HL-60/S4 treated with phorbol 12-myristate 13-acetate at 8.2 ng/mL for 4 days and 3 days (cell line): ENCODE results near the gene ZC3H10.
"Not testable (repeated sequence)": the region's sequence is repeated elsewhere in the genome, so short reads cannot be mapped to it uniquely, and the experiment has no call there.

ENCODE experiments used
- in situ Hi-C: fragments of 300-500 bp; cut with MboI; formaldehyde crosslinking; loops from 2 replicates; pipeline ENCODE4 v1.15.0; 2022; ENCODE audit warnings: low sequenced_read_pairs

Gene ZC3H10

DNA sequence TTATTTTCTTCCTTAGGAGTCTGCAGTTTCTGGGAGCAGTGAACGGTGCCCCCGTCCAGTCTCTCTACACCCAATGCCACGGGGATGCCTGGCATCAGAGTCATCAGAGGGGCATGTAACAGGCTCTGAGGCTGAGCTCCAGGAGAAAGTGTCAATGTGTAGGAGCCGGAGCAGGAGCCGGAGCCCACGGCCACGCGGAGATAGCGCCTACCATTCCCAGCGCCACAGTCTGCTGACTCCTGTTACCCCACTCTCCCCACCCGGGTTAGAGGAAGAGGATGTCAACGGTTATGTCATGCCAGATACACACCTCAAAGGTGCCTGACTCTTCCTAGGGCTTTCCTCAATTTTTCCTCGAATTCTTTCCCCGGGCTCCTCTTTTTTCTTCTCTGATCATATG, 17.0 kb upstream of the ZC3H10 start:
- in situ Hi-C loops, result no loop called here

DNA sequence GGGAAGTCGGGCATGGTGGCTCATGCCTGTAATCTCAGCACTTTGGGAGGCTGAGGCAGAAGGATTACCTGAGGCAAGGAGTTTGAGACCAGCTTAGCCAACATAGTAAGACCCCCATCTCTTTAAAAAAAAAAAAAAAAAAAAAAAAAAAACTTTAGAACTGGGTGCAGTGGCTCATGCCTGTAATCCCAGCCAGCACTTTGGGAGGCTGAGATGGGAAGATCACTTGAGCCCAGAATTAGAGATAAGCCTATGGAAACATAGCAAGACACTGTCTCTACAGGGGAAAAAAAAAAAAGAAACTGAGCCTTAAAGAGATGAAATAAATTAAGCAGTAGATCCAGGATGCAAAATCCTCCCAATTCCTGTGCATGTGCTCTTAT, 15.4 kb upstream of the ZC3H10 start:
- in situ Hi-C loops, result no loop called here

DNA sequence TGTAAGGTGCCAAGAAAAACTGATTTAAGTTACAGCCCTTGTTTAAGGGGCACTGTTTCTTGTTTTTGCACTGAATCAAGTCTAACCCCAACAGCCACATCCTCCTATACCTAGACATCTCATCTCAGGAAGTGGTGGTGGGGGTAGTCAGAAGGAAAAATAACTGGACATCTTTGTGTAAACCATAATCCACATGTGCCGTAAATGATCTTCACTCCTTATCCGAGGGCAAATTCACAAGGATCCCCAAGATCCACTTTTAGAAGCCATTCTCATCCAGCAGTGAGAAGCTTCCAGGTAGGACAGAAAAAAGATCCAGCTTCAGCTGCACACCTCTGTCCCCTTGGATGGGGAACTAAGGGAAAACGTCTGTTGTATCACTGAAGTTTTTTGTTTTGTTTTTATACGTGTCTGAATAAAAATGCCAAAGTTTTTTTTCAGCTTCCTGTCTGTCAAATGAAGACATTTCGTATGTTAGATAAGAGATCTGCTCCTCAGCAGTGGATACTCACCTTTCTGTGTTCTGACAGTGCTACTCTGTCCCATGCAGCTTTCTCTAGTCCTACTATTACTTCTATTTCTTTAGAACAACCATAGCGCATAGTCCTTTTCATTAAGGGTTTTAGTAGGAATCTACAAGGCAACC, 14.9 kb upstream of the ZC3H10 start:
- in situ Hi-C loops, result no loop called here

DNA sequence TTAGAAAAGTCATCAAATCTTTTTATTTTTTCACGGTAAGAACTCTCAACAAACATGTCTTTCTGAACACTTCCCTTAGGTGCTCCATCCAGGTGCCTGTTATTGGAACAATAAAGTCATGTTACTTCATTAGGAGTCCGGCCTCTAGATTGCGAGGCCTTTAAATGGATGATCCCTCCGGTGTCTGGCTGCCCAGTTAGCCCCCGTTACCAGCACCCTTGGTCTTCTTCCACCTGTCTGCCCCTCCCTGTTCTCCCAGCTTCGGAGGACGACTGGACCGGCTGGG, 14.3 kb upstream of the ZC3H10 start:
- in situ Hi-C loops, result no loop called here

DNA sequence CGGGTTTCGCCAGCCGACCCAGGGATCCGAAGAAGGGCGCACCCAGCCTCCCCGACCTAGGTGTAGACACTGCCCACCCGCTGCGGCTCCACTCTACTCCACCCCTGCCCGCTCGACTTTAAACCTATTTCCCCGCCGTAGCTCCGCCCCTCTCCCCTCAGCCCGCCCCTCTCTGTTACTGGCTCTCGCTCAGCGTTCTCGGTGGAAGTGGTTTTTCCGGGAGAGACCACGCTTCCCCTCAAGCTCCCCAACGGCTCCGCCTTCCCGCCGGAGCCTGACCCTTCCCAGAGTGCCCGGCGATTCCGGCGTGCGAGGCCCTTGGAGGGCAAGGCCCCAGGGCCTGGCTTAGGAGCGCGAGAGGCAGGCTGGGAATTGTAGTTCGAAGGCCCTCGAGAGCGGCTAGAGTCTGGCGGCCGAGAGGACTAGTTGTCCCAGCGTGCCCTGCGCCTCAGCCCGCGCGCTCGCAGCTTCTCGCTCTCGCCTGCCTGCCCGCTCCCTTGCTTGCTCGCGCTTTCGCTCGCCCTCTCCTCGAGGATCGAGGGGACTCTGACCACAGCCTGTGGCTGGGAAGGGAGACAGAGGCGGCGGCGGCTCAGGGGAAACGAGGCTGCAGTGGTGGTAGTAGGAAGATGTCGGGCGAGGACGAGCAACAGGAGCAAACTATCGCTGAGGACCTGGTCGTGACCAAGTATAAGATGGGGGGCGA, 13.8 kb upstream of the ZC3H10 start, which contains the start of gene PA2G4:
TSS of gene PA2G4 (plus strand) at position 451 of the 706 bp plus-strand sequence. CDS start at position 630, 179 bp downstream.
- in situ Hi-C loops, result no loop called here

DNA sequence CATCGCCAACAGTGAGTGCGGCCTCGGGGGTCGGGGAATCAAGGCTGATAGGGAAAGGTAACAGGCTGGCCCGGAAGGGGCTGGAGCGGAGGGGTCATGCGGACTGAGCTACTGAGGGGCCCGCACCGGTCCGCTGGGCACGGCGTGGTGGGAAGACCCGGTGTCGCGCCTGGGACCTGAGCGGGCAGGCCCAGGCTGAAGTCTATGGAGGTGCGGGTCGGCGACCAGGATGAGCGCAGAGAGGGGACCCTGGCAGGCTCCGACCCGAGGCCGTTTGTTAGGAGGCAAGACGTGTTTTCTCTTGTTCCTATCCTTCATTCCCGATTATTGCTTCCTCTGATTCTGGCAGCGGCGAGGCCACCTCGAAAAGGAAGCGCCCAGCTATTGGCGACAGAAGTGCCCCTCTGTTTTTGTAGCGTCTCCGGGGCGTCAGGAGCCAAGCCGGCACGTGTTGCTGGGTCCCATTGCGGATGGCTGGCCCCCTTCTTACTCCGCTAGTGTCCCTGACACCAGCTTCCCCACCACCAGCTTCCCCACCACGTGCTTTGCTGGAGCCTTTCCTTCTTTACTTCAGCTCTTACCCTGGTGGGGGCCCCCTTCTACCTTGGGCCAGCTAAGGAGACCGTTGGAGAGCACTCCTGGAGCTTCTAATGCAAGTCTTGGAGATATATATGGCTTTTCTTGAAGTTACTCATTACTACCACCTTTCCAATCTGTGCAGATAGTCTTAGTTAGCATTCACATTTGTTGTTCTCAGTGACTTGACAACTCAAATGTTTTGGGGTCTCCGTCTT, 13.1 kb upstream of the ZC3H10 start:
- in situ Hi-C loops, result no loop called here

DNA sequence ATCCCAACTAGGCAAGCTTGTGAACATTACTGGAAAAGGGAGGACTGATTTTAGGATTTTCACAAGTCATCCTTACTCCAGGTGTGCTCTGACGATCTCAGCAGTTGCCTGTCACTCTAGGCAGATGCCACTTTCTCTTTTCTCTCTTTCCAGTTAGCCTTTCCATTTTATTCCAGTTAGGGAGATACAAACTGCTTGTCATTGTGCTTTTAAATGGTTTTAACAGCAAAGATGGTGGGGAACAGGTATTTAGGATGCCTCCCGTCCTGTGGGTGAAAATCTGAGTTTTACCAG, 12.5 kb upstream of the ZC3H10 start:
- in situ Hi-C loops, result no loop called here

DNA sequence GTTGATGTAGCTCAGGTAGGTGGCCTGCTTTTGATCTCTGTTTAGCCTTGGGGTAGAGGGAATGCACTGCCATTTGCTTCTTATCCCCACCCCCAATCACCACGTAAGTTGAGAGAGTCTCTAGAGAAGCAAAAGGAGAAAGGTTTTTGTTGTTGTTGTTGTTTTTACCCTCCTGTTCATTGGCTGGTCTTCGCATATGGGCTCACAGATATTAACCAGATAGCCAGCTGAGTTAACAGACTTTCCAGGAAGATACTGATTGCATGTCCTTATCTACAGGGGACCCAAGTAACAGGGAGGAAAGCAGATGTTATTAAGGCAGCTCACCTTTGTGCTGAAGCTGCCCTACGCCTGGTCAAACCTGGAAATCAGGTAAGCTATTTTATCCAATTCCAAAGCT, 10.8 kb upstream of the ZC3H10 start:
- in situ Hi-C loops, result no loop called here

DNA sequence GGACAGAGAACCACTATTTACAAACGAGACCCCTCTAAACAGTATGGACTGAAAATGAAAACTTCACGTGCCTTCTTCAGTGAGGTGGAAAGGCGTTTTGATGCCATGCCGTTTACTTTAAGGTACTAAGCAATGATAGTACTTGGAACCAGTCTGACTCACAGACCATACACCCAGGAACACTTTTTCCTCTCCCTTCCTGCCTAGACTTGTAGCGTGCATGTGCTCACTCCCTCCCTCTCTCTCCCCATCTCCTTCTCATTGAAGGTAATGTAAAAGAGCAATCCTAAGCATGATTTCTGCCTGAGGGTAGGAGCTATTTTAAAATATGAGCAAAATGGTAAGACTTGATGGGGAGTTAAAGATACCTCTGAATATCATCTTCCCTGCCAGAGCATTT, 7.5 kb upstream of the ZC3H10 start:
- in situ Hi-C loops, result no loop called here

DNA sequence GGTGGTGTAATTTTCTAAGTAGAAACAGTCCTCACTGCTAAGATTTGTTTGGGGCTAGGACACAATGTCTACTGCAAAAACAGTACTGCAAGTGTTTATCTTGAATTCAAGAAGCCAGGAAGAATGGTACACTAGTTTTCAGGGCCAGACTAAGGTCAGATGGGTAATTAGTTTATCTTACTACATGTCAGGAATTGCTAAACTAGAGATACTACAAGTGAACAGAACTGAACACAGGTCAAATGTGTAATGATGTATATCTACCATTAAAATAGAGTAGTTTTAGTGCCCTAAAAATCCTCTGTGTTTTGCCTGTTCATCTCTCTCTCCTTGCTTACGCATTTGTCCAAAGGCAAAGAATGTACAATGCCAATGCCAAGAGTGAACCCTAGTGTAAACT, 4.0 kb upstream of the ZC3H10 start:
- in situ Hi-C loops, result no loop called here

DNA sequence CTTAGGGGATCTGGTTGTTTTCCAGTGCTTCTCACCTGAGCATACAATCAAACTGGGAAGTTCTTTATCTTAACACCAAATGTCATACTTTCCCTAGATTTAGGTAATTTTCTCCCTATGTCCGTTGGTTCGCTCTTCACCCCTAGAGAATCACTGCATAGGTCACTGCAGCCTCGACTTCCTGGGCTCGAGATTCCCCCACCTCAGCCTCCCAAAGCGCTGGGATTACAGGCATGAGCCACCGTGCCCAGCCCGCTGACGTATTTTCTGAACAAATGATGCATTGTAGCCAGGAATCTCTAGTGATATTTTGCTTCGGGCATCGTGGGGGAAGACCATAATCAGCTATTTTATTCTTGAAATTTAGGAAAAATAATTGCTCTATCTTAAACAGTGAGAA, 2.7 kb upstream of the ZC3H10 start:
- in situ Hi-C loops, result no loop called here

DNA sequence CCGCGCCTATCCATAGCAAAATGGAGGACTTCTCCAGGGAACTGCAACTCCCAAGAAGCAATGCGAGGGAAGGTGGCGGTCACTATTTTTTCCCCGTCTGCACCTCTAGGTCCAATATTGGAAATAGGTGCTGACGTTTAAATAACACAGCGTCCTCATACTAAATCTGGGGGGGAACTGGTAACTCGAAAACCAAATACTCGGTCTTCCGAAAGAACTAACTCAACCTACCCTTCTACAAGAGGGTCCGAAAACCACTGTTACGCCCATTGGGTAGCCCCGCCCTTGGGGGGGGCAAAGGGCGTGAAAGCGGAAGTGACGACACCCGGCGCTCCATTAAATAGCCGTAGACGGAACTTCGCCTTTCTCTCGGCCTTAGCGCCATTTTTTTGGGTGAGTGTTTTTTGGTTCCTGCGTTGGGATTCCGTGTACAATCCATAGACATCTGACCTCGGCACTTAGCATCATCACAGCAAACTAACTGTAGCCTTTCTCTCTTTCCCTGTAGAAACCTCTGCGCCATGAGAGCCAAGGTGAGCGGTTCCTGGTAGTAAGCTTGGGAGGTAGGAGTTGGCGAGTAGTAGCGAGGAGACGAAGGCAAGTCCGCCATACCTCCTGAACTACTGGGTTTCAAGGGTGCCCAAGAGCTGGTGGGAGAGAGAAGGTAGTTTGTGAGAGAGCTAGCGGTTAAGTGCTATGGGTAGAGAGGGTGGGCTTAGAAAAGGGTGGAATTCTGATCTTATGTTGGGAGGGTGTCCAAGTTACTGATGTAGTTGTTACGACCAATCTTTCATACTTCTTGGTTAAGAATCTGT, 1.6 kb upstream of the ZC3H10 start, which contains the start of gene RPL41:
TSS of gene RPL41 (plus strand) at position 367 of the 815 bp plus-strand sequence.
- in situ Hi-C loops, result no loop called here

DNA sequence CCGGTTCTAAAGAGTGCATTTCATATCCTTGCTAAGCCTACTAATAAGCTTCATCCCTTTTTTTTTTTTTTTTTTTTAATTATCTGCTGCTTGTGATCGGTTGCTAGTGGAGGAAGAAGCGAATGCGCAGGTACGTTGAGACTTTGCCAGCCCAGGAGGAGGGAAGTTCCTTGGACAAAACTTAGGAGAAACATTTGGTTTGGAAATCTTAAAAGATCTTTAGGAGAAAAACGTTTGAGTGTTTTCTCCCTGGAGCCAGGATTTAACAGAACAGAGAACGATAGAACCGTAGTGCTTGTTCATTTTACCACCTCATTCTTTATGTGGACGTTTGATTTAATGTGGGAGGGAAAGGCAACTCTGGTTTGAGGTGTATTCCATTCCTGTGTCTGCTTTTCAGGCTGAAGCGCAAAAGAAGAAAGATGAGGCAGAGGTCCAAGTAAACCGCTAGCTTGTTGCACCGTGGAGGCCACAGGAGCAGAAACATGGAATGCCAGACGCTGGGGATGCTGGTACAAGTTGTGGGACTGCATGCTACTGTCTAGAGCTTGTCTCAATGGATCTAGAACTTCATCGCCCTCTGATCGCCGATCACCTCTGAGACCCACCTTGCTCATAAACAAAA, 872 bp upstream of the ZC3H10 start:
- in situ Hi-C loops, result not testable (repeated sequence)

DNA sequence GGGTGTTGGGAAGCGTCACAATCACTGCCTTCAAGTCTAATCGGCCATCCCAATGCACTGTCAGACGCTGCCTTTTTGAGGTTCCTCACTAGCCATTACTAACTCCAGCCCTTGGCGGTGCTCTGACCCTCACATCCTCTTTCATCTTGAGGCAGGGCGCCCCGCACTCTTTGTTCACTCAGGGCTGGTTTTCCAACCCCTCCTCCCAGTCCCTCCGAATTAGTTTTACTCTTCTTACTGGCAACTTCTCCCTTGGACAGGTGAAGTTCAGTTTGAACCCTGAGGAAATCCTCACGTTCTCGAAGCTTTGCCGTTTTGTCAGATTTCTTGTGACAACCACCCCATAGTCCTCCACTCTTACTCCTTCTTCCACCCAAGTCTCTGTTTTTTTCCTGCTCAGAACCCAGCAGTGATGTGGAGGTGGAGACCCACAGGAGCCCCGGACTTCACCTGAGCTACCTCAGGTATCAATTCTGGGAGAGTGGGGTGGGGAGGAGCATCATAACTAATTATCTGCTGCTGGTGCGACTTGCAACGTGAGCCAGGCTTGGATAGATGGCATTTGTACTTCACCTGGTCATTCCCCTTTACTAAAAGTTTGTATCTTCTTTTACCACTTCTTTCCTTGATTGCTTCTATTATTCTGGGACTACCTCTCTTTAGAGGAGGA, 757 bp downstream of the ZC3H10 start:
- in situ Hi-C loops, result no loop called here

DNA sequence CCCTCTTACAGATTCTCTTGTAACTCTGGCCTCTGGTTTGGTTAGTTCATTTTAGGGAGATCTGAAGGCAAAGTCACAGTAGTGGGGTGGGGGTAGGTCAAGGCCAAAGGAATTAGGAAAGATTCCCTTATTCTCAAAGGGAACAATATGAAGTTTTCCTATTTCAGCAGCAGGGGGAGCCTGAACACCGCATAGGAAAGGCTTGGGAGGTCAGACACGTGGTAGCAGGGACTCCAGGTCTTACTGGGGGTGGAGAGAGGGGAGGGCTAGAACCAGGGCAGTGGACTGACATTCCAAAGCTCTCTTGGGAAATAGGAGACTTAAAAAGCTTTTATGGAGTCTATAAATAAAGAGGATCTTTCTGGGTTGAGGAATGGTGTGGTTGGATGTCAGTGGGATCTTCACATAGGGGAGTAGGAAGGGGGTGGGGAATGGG, 1.3 kb downstream of the ZC3H10 start:
- in situ Hi-C loops, result no loop called here

DNA sequence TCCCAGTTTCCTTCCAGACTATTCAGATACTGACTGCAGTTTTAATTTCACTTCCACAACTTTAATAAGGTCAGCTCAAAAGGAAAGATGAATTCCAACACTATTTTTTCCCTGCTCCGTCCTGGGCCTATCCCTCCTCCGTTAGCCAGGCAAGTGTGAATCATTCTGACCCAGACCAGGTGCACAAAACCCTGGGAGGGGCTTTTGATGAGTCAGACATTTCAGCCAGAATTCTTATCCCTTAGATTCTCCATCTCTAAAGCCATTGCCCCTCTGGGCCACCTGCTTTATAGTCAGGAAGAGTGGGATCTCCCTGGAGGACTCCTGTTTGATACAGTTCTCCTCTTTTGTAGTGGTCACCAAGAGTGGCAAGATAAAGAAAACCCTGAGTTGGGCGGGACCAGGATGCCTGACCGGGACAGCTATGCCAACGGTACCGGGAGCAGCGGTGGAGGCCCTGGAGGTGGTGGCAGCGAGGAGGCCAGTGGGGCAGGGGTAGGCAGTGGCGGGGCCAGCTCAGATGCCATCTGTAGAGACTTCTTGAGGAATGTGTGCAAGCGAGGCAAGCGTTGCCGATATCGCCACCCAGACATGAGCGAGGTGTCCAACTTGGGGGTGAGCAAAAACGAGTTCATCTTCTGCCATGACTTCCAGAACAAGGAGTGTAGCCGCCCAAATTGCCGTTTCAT, 2.2 kb downstream of the ZC3H10 start:
- in situ Hi-C loops, result no loop called here

DNA sequence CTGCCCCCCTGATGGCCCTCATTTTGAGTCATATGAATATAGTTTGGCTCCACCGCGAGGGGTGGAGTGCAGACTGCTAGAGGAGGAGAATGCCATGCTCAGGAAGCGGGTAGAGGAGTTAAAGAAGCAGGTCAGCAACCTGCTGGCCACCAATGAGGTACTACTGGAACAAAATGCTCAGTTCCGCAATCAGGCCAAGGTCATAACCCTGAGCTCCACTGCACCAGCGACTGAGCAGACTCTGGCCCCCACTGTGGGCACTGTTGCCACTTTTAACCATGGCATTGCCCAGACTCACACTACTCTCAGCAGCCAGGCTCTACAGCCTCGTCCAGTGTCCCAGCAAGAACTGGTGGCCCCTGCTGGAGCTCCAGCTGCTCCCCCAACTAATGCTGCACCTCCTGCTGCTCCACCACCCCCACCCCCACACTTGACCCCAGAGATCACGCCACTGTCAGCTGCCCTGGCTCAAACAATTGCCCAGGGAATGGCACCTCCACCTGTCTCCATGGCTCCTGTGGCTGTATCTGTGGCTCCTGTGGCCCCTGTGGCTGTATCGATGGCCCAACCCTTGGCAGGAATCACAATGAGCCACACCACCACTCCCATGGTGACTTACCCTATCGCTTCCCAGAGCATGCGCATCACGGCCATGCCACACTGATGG, 3.3 kb downstream of the ZC3H10 start:
- in situ Hi-C loops, result no loop called here

DNA sequence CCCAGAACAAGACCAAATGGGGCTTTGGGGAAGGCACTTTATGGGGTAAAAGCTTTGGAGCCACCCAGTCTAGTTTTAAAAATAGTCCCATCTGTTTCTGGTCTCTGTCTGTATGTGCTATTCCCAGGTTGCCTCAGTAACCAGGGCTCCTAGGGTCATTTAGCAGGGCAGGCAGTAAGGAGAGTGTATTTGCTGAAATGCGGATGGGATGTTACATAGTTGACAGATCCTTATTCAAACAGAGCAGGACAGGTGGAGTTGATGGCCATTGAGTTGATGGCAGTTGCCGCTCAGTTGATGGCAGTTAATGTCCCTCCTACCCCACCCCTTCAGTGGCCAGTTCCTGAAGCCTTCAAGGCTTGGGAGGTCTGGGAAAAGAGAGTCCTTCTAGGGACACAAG, 4.6 kb downstream of the ZC3H10 start:
- in situ Hi-C loops, result no loop called here

DNA sequence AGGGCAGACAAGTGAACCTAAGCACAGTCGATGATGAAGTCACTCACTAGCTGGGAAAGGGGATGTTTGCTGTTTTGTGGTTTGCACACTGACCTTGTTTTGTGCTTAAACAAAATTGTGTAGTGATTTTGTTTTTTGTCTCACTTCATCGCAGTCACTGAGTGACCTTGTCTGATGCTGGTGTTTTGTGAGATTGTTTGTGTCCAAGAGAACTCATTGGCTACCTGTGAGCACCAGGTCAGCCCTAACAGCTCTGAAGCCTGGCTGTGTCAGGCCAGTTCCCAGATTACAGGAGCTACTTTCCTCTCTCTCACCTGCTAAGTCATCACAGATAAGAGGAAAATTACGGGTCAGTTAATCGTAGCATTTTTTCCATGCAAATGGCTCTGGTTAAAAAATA, 6.1 kb downstream of the ZC3H10 start:
- in situ Hi-C loops, result no loop called here
